Breast epithelium (tissue), 4 donors: ENCODE results near the gene GJD2. TPM values are rescaled to one million over a fixed set of nuclear protein-coding genes. Genes with fewer than 3 reads are reported as not detected.

Source experiments
- DNase-seq, 2 donors: peaks; one replicate each; pipeline ENCODE4 v3.0.0-alpha.2; 2019; ENCODE audit warnings: low spot score in 2 of 2
- H3K27ac ChIP-seq, 2 donors: fragments of 200-600 bp; sonication (generic) in 1 of 2; one replicate each; pipeline ENCODE4 v1.5.1; 2016 to 2019; ENCODE audit warnings: mild to moderate bottlenecking in 1 of 2
- H3K27me3 ChIP-seq, 2 donors: fragments of 200-600 bp; sonication (generic) in 1 of 2; one replicate each; pipeline versions ENCODE4 v1.5.1 to v1.6.0; 2017 to 2019; ENCODE audit warnings: control low read depth in 1 of 2, mild to moderate bottlenecking in 1 of 2
- H3K36me3 ChIP-seq: fragments of 200-600 bp; one replicate; pipeline ENCODE4 v1.5.1; 2019
- H3K4me1 ChIP-seq, 2 donors: fragments of 200-600 bp; sonication (generic); one replicate each; pipeline ENCODE4 v1.5.1; 2016 to 2019; ENCODE audit warnings: control low read depth in 1 of 2
- H3K4me3 ChIP-seq, 3 donors: fragments of 200-600 bp; sonication (generic); 1 replicate in 2 of 3; 2 replicates in 1 of 3; pipeline ENCODE4 v1.5.1; 2016 to 2019; ENCODE audit warnings: mild to moderate bottlenecking in 3 of 3, moderate library complexity in 2 of 3
- H3K9me3 ChIP-seq, 2 donors: fragments of 200-600 bp; sonication (generic) in 1 of 2; one replicate each; pipeline ENCODE4 v1.5.1; 2016 to 2019; ENCODE audit warnings: control low read depth in 1 of 2
- CTCF ChIP-seq, 3 donors: fragments of 450-650 bp; IDR thresholded peaks; one replicate each; pipeline ENCODE4 v1.5.1; 2016 to 2017; ENCODE audit warnings: antibody characterized with exemption in 3 of 3, mild to moderate bottlenecking in 3 of 3, moderate library complexity in 3 of 3
- POLR2A ChIP-seq: fragments of 450-650 bp; IDR thresholded peaks from one replicate; pipeline ENCODE4 v1.6.1; 2016; ENCODE audit warnings: antibody characterized with exemption, mild to moderate bottlenecking, moderate library complexity
- POLR2AphosphoS5 ChIP-seq, 3 donors: sonication (generic); formaldehyde crosslinking; IDR thresholded peaks; one replicate each; pipeline ENCODE4 v1.6.1; 2017; ENCODE audit warnings: antibody characterized with exemption in 3 of 3
- intact Hi-C: fragments of 100-400 bp; cut with DNase I; formaldehyde crosslinking; loops from one replicate; pipeline ENCODE4 v1.15.1; 2023; ENCODE audit warnings: low total_unique reads
- total RNA-seq, 3 donors: library from RNA; depleted of rRNA; stranded (reverse); fragments of >200 nt; gene quantifications; one replicate each; pipeline ENCODE4 v1.1.0, GENCODE V29; 2016

The GJD2 gene
- total RNA-seq, 3 donors from 2014 or later: not detected

GRCh38 chr15:34732430-34732829, 22.4 kb downstream of the GJD2 start:
- TF ChIP-seq POLR2AphosphoS5 (IDR thresholded peaks at IDR 0.05): no peak
- no peak for TF ChIP-seq POLR2A
- TF ChIP-seq CTCF (IDR thresholded peaks at IDR 0.05): no peak
- no peak overlapping the region for H3K27ac ChIP-seq
- no peaks in the 10 kb centered on the region for H3K4me1 ChIP-seq
- no peak for DNase-seq
- H3K27me3 ChIP-seq: peaks cover 0 to 4% of the 10 kb centered on the region in 2 donors
- no peak overlapping the region for H3K4me3 ChIP-seq
- H3K9me3 ChIP-seq: no peaks in the 10 kb centered on the region
- H3K36me3 ChIP-seq: no peaks in the 10 kb centered on the region
- intact Hi-C loops: no loop called here

DNA sequence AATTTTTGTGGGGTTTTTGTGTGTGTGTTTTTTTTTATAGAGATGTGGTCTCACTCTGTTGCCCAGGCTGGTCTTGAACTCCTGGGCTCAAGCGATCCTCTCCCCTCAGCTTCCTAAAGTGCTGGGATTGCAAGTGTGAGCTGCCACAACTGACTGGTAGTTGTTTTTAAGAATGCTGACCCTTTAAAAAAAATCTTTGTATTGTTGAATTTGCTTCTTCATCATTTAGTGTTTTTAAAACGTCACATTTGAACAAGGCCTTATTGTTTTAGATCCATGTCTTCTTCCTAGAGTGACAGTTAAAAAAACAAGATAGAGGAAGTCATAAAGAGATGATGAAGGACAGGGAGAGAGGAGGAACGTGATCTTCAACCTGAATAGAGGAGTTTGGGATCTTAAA, 24.1 kb downstream of the GJD2 start:
- Histone ChIP-seq H3K4me3 (no peak overlapping the region), H3K4me1 (no peaks in the 10 kb centered on the region), H3K27me3 (peaks cover 0 to 14% of the 10 kb centered on the region in 2 donors), H3K9me3 (no peaks in the 10 kb centered on the region), H3K27ac (no peak overlapping the region), H3K36me3 (no peaks in the 10 kb centered on the region)
- TF ChIP-seq POLR2A: no peak
- TF ChIP-seq POLR2AphosphoS5 (IDR thresholded peaks at IDR 0.05): no peak
- TF ChIP-seq CTCF (IDR thresholded peaks at IDR 0.05): no peak
- DNase-seq: no peak
- intact Hi-C loops: no loop called here

DNA sequence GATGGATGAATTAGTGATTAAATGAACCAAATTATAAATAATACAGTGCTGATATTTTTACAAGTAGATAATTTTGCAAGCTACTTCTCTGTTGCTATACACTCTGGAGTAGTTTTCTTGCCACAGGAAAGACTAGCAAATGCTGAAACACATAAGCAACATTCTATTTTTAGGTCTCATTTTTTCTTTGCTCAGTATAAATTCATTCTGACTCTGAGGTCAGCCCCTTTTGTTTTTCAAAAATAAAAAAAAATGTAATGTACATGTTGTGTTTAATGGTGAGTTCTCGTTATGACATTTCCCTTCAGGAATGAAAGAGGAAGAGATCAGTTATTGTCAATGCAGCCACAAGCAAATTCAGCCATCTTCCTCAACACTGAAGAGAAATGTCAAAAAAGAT, 24.9 kb downstream of the GJD2 start:
- TF ChIP-seq POLR2AphosphoS5 (IDR thresholded peaks at IDR 0.05): no peak
- TF ChIP-seq POLR2A: no peak
- no peak for TF ChIP-seq CTCF (IDR thresholded peaks at IDR 0.05)
- Histone ChIP-seq H3K27me3 (peaks cover 0 to 14% of the 10 kb centered on the region in 2 donors), H3K9me3 (no peaks in the 10 kb centered on the region), H3K4me1 (no peaks in the 10 kb centered on the region), H3K36me3 (no peaks in the 10 kb centered on the region), H3K27ac (no peak overlapping the region), H3K4me3 (no peak overlapping the region)
- no peak for DNase-seq
- intact Hi-C loops: no loop called here

DNA sequence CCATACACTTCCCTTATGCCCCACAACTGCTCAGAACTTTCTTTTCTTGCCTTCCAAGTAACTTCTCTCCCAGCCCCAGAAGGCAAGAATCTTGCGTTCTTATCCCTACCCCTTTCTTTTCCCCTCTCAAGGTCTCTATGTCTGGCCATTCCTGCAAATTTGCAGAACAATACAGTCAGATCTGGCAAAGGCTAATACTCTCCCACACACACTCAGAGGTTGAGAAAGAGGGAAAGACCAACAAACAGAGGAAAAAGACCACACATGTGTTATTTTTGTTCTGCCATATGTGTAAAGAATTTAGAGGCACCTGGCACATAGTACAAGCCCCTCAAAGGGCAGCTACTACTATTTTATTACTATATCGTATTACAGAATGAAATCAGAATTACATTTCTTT, 25.7 kb downstream of the GJD2 start:
- no peak for TF ChIP-seq POLR2A
- no peak for TF ChIP-seq CTCF (IDR thresholded peaks at IDR 0.05)
- no peak for TF ChIP-seq POLR2AphosphoS5 (IDR thresholded peaks at IDR 0.05)
- no peaks in the 10 kb centered on the region for H3K36me3 ChIP-seq
- no peak for DNase-seq
- intact Hi-C loops: no loop called here
- H3K4me3 ChIP-seq: no peak overlapping the region
- no peak overlapping the region for H3K27ac ChIP-seq
- no peaks in the 10 kb centered on the region for H3K9me3 ChIP-seq
- peaks cover 0 to 14% of the 10 kb centered on the region in 2 donors for H3K27me3 ChIP-seq
- no peaks in the 10 kb centered on the region for H3K4me1 ChIP-seq

- no peak overlapping the region for H3K27ac ChIP-seq
- intact Hi-C loops: no loop called here
- no peak for DNase-seq
- no peak overlapping the region for H3K4me3 ChIP-seq
- no peaks in the 10 kb centered on the region for H3K9me3 ChIP-seq
- TF ChIP-seq CTCF (IDR thresholded peaks at IDR 0.05) (no peak), POLR2AphosphoS5 (IDR thresholded peaks at IDR 0.05) (no peak), POLR2A (no peak)
- peaks cover 0 to 17% of the 10 kb centered on the region in 2 donors for H3K27me3 ChIP-seq
- no peaks in the 10 kb centered on the region for H3K36me3 ChIP-seq
- H3K4me1 ChIP-seq: no peaks in the 10 kb centered on the region
These were observed 28.2 kb downstream of the GJD2 start for GRCh38 chr15:34726406-34727100.
